ENCODE measurements around the gene MAST4. TPM values are rescaled to one million over a fixed set of nuclear protein-coding genes. Genes with fewer than 3 reads are reported as not detected.

MAST4 gene
- total RNA-seq, 1 experiment from 2014 or later: 3.3 TPM

- H3K36me3 ChIP-seq: no peaks in the 10 kb centered on the region
- H3K9me3 ChIP-seq (replicated peaks): no peaks in the 10 kb centered on the region
- no peaks in the 10 kb centered on the region for H3K27me3 ChIP-seq
- H3K4me3 ChIP-seq: no peak overlapping the region
- H3K4me1 ChIP-seq: peaks cover 3% of the 10 kb centered on the region
- DNase-seq: no peak
- no peak overlapping the region for H3K27ac ChIP-seq
Measured at GRCh38 chr5:66824476-66824875, 228.3 kb downstream of the MAST4 start.

- DNase-seq: no peak
- Histone ChIP-seq H3K4me1 (peaks cover 13% of the 10 kb centered on the region), H3K27ac (no peak overlapping the region), H3K27me3 (no peaks in the 10 kb centered on the region), H3K36me3 (no peaks in the 10 kb centered on the region), H3K9me3 (replicated peaks) (no peaks in the 10 kb centered on the region), H3K4me3 (no peak overlapping the region)
Measured at GRCh38 chr5:66826263-66826662, 230.1 kb downstream of the MAST4 start.

GRCh38 chr5:66826696-66827095 lies 230.5 kb downstream of the MAST4 start:
- no peak overlapping the region for H3K27ac ChIP-seq
- H3K4me1 ChIP-seq: peaks cover 13% of the 10 kb centered on the region
- DNase-seq: no peak

GRCh38 chr5:66828046-66828547 lies 231.9 kb downstream of the MAST4 start:
- H3K27ac ChIP-seq: peak overlapping the region; percentile 88

More at GRCh38 chr5:66826696-66827095, 230.5 kb downstream of the MAST4 start:
- Histone ChIP-seq H3K27me3 (no peaks in the 10 kb centered on the region), H3K36me3 (no peaks in the 10 kb centered on the region), H3K4me3 (no peak overlapping the region), H3K9me3 (replicated peaks) (no peaks in the 10 kb centered on the region)

GRCh38 chr5:66828548-66829357 lies 232.6 kb downstream of the MAST4 start:
- Histone ChIP-seq H3K4me3 (peak overlapping the region; percentile 45), H3K9me3 (replicated peaks) (no peaks in the 10 kb centered on the region), H3K36me3 (no peaks in the 10 kb centered on the region), H3K27ac (peak overlapping the region; percentile 88), H3K27me3 (no peaks in the 10 kb centered on the region), H3K4me1 (peaks cover 13% of the 10 kb centered on the region)
- peak; percentile 82 to 86 for DNase-seq

More at GRCh38 chr5:66828046-66828547, 231.9 kb downstream of the MAST4 start:
- Histone ChIP-seq H3K9me3 (replicated peaks) (no peaks in the 10 kb centered on the region), H3K27me3 (no peaks in the 10 kb centered on the region), H3K4me1 (peaks cover 13% of the 10 kb centered on the region), H3K4me3 (peak overlapping the region; percentile 45), H3K36me3 (no peaks in the 10 kb centered on the region)
- peak in 1 of 2 experiments; percentile 6 for DNase-seq

GRCh38 chr5:66829358-66829674 lies 233.1 kb downstream of the MAST4 start:
- Histone ChIP-seq H3K9me3 (replicated peaks) (no peaks in the 10 kb centered on the region), H3K4me1 (peaks cover 13% of the 10 kb centered on the region), H3K36me3 (no peaks in the 10 kb centered on the region), H3K27me3 (no peaks in the 10 kb centered on the region), H3K27ac (peak overlapping the region; percentile 88), H3K4me3 (peak overlapping the region; percentile 45)
- no peak for DNase-seq

- Histone ChIP-seq H3K9me3 (replicated peaks) (no peaks in the 10 kb centered on the region), H3K27ac (peak overlapping the region; percentile 88), H3K27me3 (no peaks in the 10 kb centered on the region), H3K4me3 (peak overlapping the region; percentile 45), H3K4me1 (peaks cover 13% of the 10 kb centered on the region), H3K36me3 (no peaks in the 10 kb centered on the region)
- DNase-seq: peak; percentile 19 to 70
Measured at GRCh38 chr5:66829826-66830225, 233.6 kb downstream of the MAST4 start.

- Histone ChIP-seq H3K4me3 (no peak overlapping the region), H3K9me3 (replicated peaks) (no peaks in the 10 kb centered on the region), H3K27ac (peak overlapping the region; percentile 88), H3K36me3 (no peaks in the 10 kb centered on the region), H3K27me3 (no peaks in the 10 kb centered on the region), H3K4me1 (peaks cover 13% of the 10 kb centered on the region)
- DNase-seq: no peak
Measured at GRCh38 chr5:66830636-66831035, 234.4 kb downstream of the MAST4 start.

- Histone ChIP-seq H3K27me3 (no peaks in the 10 kb centered on the region), H3K9me3 (replicated peaks) (no peaks in the 10 kb centered on the region), H3K27ac (no peak overlapping the region), H3K4me3 (no peak overlapping the region), H3K36me3 (no peaks in the 10 kb centered on the region), H3K4me1 (no peaks in the 10 kb centered on the region)
- no peak for DNase-seq
Measured at GRCh38 chr5:66839636-66840185, 243.5 kb downstream of the MAST4 start.

- no peak for DNase-seq
- Histone ChIP-seq H3K27me3 (no peaks in the 10 kb centered on the region), H3K27ac (no peak overlapping the region), H3K9me3 (replicated peaks) (no peaks in the 10 kb centered on the region), H3K4me1 (no peaks in the 10 kb centered on the region), H3K36me3 (no peaks in the 10 kb centered on the region), H3K4me3 (no peak overlapping the region)
Measured at GRCh38 chr5:66840511-66841013, 244.4 kb downstream of the MAST4 start.

- Histone ChIP-seq H3K4me3 (no peak overlapping the region), H3K27ac (no peak overlapping the region), H3K27me3 (no peaks in the 10 kb centered on the region), H3K9me3 (replicated peaks) (no peaks in the 10 kb centered on the region), H3K4me1 (no peaks in the 10 kb centered on the region), H3K36me3 (no peaks in the 10 kb centered on the region)
- DNase-seq: no peak
Measured at GRCh38 chr5:66841264-66841663, 245.1 kb downstream of the MAST4 start.

- Histone ChIP-seq H3K27me3 (no peaks in the 10 kb centered on the region), H3K27ac (no peak overlapping the region), H3K36me3 (no peaks in the 10 kb centered on the region), H3K9me3 (replicated peaks) (no peaks in the 10 kb centered on the region), H3K4me3 (no peak overlapping the region), H3K4me1 (no peaks in the 10 kb centered on the region)
- no peak for DNase-seq
Measured at GRCh38 chr5:66842540-66842939, 246.3 kb downstream of the MAST4 start.

- DNase-seq: no peak
- no peaks in the 10 kb centered on the region for H3K9me3 ChIP-seq (replicated peaks)
- H3K4me1 ChIP-seq: no peaks in the 10 kb centered on the region
- no peak overlapping the region for H3K4me3 ChIP-seq
- H3K36me3 ChIP-seq: no peaks in the 10 kb centered on the region
- H3K27me3 ChIP-seq: no peaks in the 10 kb centered on the region
- no peak overlapping the region for H3K27ac ChIP-seq
Measured at GRCh38 chr5:66843065-66843464, 246.9 kb downstream of the MAST4 start.

- no peaks in the 10 kb centered on the region for H3K4me1 ChIP-seq
- H3K27ac ChIP-seq: no peak overlapping the region
- no peak for DNase-seq
- H3K27me3 ChIP-seq: no peaks in the 10 kb centered on the region
- no peaks in the 10 kb centered on the region for H3K9me3 ChIP-seq (replicated peaks)
- no peaks in the 10 kb centered on the region for H3K36me3 ChIP-seq
- H3K4me3 ChIP-seq: no peak overlapping the region
Measured at GRCh38 chr5:66848749-66849641, 252.8 kb downstream of the MAST4 start.

GRCh38 chr5:66849803-66850202 lies 253.6 kb downstream of the MAST4 start:
- Histone ChIP-seq H3K36me3 (no peaks in the 10 kb centered on the region), H3K27me3 (no peaks in the 10 kb centered on the region), H3K9me3 (replicated peaks) (no peaks in the 10 kb centered on the region), H3K27ac (no peak overlapping the region), H3K4me3 (no peak overlapping the region), H3K4me1 (no peaks in the 10 kb centered on the region)
- no peak for DNase-seq

Data from SJCRH30 (cell line).